Transverse colon (tissue), 4 donors: Measurements from ENCODE around the gene MBP. TPM values are rescaled to one million over a fixed set of nuclear protein-coding genes. Genes with fewer than 3 reads are reported as not detected.

Source experiments
- DNase-seq: peaks from one replicate; pipeline ENCODE4 v3.0.0-alpha.2; 2019
- H3K27ac ChIP-seq, 4 donors: fragments of 200-600 bp; sonication (generic); 2 replicates each; pipeline ENCODE4 v1.5.1; 2016 to 2018; ENCODE audit warnings: inconsistent platforms in 4 of 4
- H3K27me3 ChIP-seq: fragments of 200-600 bp; sonication (generic); 2 replicates; pipeline ENCODE4 v1.5.1; 2017; ENCODE audit warnings: inconsistent platforms
- H3K36me3 ChIP-seq, 4 donors: fragments of 200-600 bp; sonication (generic); 2 replicates each; pipeline ENCODE4 v1.5.1; 2017 to 2019; ENCODE audit warnings: inconsistent platforms in 4 of 4
- H3K4me1 ChIP-seq, 4 donors: fragments of 200-600 bp; sonication (generic); 2 replicates each; pipeline ENCODE4 v1.5.1; 2017 to 2020; ENCODE audit warnings: inconsistent platforms in 4 of 4
- H3K4me3 ChIP-seq, 4 donors: fragments of 200-600 bp; sonication (generic); 1 replicate in 1 of 4; 2 replicates in 3 of 4; pipeline versions ENCODE4 v1.5.1 to v1.6.1; 2017 to 2019; ENCODE audit warnings: inconsistent platforms in 4 of 4
- H3K9me3 ChIP-seq, 2 donors: fragments of 200-600 bp; sonication (generic); 2 replicates each; pipeline ENCODE4 v1.5.1; 2017 to 2019; ENCODE audit warnings: inconsistent platforms in 2 of 2
- CTCF ChIP-seq, 5 experiments: fragments of 200-600 bp in 3 of 5; fragments of 450-650 bp in 2 of 5; sonication (generic) in 3 of 5; IDR thresholded peaks; 1 replicate in 2 of 5; 2 replicates in 3 of 5; pipeline ENCODE4 v1.5.1; 2016 to 2017; ENCODE audit warnings: antibody characterized with exemption in 5 of 5, inconsistent platforms in 3 of 5, mild to moderate bottlenecking in 2 of 5, moderate library complexity in 1 of 5
- EP300 ChIP-seq: sonication (generic); formaldehyde crosslinking; IDR thresholded peaks from one replicate; pipeline ENCODE4 v1.6.1; 2017; ENCODE audit warnings: antibody characterized with exemption, low read depth
- POLR2A ChIP-seq: fragments of 450-650 bp; IDR thresholded peaks from one replicate; pipeline ENCODE4 v1.6.1; 2016; ENCODE audit warnings: antibody characterized with exemption, mild to moderate bottlenecking, moderate library complexity
- POLR2AphosphoS5 ChIP-seq, 3 donors: sonication (generic); formaldehyde crosslinking; IDR thresholded peaks; one replicate each; pipeline ENCODE4 v1.6.1; 2016; ENCODE audit warnings: antibody characterized with exemption in 3 of 3
- WGBS, 2 donors: methylation state at CpG; one replicate each; pipeline ENCODE4 v1.1.5; 2018; ENCODE audit warnings: low coverage in 1 of 2; 5-methylcytosine and 5-hydroxymethylcytosine counted together
- in situ Hi-C, 4 donors: fragments of 200-750 bp; cut with MboI; loops; one replicate each; pipeline versions ENCODE4 v1.15.0 to v1.15.1; 2017; ENCODE audit warnings: low sequenced_read_pairs in 3 of 4, low pct_ligation_motif_present in 1 of 4, low pct_unique_long_range_greater_than_20kb in 1 of 4
- intact Hi-C: fragments of 100-400 bp; cut with DNase I; formaldehyde crosslinking; loops from one replicate; pipeline ENCODE4 v1.15.1; 2023; ENCODE audit warnings: low total_unique reads
- total RNA-seq, 4 donors: library from RNA; depleted of rRNA; stranded (reverse); fragments of >200 nt; gene quantifications; one replicate each; pipeline ENCODE4 v1.1.0, GENCODE V29; 2016

Gene MBP
- total RNA-seq, 4 donors from 2014 or later = 12.7 to 53.4 (median 41.0) TPM

GRCh38 chr18:77013811-77014521 lies 118.6 kb downstream of the MBP start:
- DNase-seq = peak; percentile 34
- 81 to 100% methylated on average over 1 to 18 of the region's 18 CpGs for WGBS, 2 donors
- H3K36me3 ChIP-seq = no peaks in the 10 kb centered on the region

GRCh38 chr18:77012806-77013541 lies 119.6 kb downstream of the MBP start:
- TF ChIP-seq POLR2AphosphoS5 (IDR thresholded peaks at IDR 0.05) = no peak
- no peak for TF ChIP-seq EP300
- no peak for TF ChIP-seq POLR2A
- TF ChIP-seq CTCF (IDR thresholded peaks at IDR 0.05) = no peak
- in situ Hi-C loops = loop anchor here in 1 of 4 donors (25.0 kb wide), 1 partner anchor 649 kb away; no protein-coding TSS in a partner anchor
- Histone ChIP-seq H3K9me3 (no peaks in the 10 kb centered on the region), H3K4me1 (no peaks in the 10 kb centered on the region), H3K27ac (peak overlapping the region in 2 of 4 donors; percentile 13 to 67), H3K4me3 (no peak overlapping the region), H3K36me3 (no peaks in the 10 kb centered on the region), H3K27me3 (no peaks in the 10 kb centered on the region)
- 85 to 90% methylated on average over 6 of the region's 6 CpGs for WGBS, 2 donors
- DNase-seq = no peak
- intact Hi-C loops = no loop called here

More at GRCh38 chr18:77013811-77014521, 118.6 kb downstream of the MBP start:
- TF ChIP-seq POLR2AphosphoS5 (IDR thresholded peaks at IDR 0.05) (peak; percentile 8 to 28 (median 15)), CTCF (IDR thresholded peaks at IDR 0.05) (no peak)
- Histone ChIP-seq H3K27me3 (no peaks in the 10 kb centered on the region), H3K4me3 (no peak overlapping the region), H3K27ac (peak overlapping the region in 3 of 4 donors; percentile 31 to 67 (median 48)), H3K4me1 (no peaks in the 10 kb centered on the region), H3K9me3 (no peaks in the 10 kb centered on the region)
- intact Hi-C loops = no loop called here
- in situ Hi-C loops = loop anchor here in 1 of 4 donors (25.0 kb wide), 1 partner anchor 648 kb away; no protein-coding TSS in a partner anchor

GRCh38 chr18:77012120-77012519 lies 120.5 kb downstream of the MBP start:
- no peaks in the 10 kb centered on the region for H3K36me3 ChIP-seq
- H3K27me3 ChIP-seq = no peaks in the 10 kb centered on the region
- H3K27ac ChIP-seq = no peak overlapping the region
- no peaks in the 10 kb centered on the region for H3K4me1 ChIP-seq
- no peaks in the 10 kb centered on the region for H3K9me3 ChIP-seq
- in situ Hi-C loops = loop anchor here in 1 of 4 donors (25.0 kb wide), 1 partner anchor 650 kb away; no protein-coding TSS in a partner anchor
- no peak for DNase-seq
- TF ChIP-seq POLR2AphosphoS5 (IDR thresholded peaks at IDR 0.05) = no peak
- TF ChIP-seq CTCF (IDR thresholded peaks at IDR 0.05) = no peak
- TF ChIP-seq POLR2A = no peak
- TF ChIP-seq EP300 = no peak
- H3K4me3 ChIP-seq = no peak overlapping the region
- WGBS, 2 donors = 81 to 91% methylated on average over 7 to 8 of the region's 8 CpGs
- intact Hi-C loops = no loop called here

GRCh38 chr18:77009675-77010074 lies 122.9 kb downstream of the MBP start:
- no peaks in the 10 kb centered on the region for H3K9me3 ChIP-seq
- no peaks in the 10 kb centered on the region for H3K4me1 ChIP-seq
- intact Hi-C loops = no loop called here
- no peaks in the 10 kb centered on the region for H3K27me3 ChIP-seq
- whole genome bisulfite sequencing, 2 donors = 80 to 93% methylated on average over 1 to 15 of the region's 19 CpGs
- in situ Hi-C loops = loop anchor here in 2 of 4 donors (10.0 to 25.0 kb wide), 2 partner anchors 55 to 653 kb away; no protein-coding TSS in a partner anchor
- DNase-seq = no peak
- no peak overlapping the region for H3K27ac ChIP-seq
- no peaks in the 10 kb centered on the region for H3K36me3 ChIP-seq
- no peak for TF ChIP-seq EP300
- no peak for TF ChIP-seq POLR2A
- no peak for TF ChIP-seq POLR2AphosphoS5 (IDR thresholded peaks at IDR 0.05)
- TF ChIP-seq CTCF (IDR thresholded peaks at IDR 0.05) = no peak
- H3K4me3 ChIP-seq = no peak overlapping the region
